Activated CD8-positive, alpha-beta memory T cell treated with anti-CD3 and anti-CD28 coated beads for 48 hours (primary cell): ENCODE data around the gene OSBPL9.
"Not testable (repeated sequence)": the region's sequence is repeated elsewhere in the genome, so short reads cannot be mapped to it uniquely, and the experiment has no call there.

Source experiments
- DNase-seq, 3 experiments: peaks; one replicate each; pipeline ENCODE4 v3.0.0-alpha.2; 2020; ENCODE audit warnings: low read depth in 2 of 3, low spot score in 2 of 3

OSBPL9 gene

DNA sequence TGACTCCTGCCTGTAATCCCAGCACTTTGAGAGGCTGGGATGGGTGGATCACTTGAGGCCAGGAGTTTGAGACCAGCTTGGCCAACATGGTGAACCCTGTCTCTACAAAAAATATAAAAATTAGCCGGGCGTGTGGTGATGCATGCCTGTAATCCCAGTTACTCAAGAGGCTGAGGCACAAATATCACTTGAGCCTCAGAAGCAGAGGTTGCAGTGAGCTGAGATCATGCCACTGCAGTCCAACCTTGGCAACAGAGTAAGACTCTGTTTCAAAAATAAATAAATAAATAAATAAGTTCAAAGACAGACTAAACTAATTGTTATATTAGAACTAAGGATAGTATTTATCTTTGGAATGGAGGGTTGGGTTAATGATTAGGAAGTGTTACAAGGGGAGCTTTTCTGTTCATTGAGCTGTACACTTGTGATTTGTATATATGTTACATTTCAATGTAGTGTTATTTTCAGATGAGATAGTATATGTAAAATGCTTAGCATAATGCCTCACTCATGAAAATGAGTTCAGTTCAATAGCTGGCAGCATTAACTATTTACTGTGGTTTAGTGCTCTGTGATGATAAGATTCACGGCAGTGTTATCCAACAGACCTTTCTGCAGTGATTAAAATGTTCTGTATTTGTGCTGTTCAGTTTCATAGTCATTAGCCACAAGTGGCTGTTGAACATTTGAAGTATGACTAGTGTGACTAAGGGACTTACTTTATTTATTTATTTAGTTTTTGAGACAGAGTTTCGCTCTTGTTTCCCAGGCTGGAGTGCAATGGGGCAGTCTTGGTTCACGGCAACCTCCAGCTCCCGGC, 47.7 kb downstream of the OSBPL9 start:
- DNase-seq = no peak

DNA sequence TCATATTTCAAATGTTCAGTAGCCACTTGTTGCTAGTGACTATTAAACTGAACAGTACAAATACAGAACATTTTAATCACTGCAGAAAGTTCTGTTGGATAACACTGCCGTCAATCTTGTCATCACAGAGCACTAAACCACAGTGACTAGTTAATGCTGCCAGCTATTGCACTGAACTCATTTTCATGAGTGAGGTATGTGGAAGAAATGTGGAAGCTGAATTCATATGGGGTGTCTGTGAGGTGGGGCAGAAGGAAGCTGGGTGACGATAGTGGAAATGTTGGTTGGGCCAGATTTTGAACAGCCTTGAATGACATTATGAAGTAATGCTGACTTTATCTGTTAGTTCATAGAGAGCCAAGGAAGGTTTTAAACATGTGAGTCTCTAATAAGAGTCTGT, 49.6 kb downstream of the OSBPL9 start:
- no peak for DNase-seq

DNA sequence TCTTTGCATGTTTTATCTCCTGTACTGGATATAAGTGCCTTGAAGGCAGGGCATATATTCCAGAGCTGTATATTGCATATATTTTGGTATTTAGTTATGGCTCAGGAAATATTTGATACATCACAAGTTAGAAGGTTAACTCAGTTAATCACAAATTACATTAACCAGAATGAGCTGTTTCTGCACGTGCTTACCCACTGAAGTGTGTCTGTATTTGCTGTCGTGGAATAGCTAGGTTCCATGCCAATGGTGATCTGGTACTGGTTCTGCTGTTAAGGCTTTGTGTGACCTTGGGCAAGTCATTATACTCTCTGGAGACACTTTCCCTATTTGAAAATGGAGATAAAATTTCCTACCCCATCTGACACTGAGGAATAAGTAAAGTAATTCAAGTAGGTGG, 50.7 kb downstream of the OSBPL9 start:
- DNase-seq = no peak

DNA sequence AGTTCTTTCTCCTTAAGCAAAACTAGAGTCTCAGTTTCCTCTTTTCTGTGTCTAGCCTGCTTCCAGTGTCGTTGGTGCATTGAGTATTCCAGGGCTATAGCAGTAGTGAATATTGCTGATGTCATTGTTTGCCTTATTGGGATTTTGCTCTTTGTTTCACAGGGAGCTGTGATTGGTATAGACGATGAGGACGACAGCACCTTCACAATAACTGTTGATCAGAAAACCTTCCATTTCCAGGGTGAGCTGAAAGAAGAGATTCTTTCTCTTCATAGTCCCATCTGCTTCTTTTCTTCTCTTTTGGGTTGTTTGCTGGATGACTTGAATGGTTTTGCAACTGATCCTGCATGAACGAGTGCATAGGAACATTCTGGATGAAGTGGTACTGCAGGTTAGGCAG, 52.4 kb downstream of the OSBPL9 start:
- DNase-seq = no peak

DNA sequence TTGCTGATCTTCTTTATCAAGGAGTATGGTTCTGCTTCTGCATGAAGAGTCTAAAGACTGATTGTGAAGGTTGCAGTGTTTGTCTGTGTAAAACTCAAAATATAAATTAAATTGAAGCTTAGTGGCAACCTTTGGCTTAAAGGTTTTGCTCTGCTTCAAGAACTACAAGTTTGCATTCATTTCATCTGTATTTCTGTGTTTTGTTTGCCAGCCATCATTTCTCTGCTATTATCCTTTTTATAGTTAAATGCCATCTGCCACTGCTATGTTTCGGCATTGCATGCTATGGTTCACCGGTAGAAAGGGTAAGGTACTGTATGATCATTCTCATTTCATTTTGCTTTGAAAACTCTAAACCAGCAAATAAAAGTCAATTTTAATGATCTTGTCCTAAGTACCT, 52.9 kb downstream of the OSBPL9 start:
- DNase-seq = no peak

DNA sequence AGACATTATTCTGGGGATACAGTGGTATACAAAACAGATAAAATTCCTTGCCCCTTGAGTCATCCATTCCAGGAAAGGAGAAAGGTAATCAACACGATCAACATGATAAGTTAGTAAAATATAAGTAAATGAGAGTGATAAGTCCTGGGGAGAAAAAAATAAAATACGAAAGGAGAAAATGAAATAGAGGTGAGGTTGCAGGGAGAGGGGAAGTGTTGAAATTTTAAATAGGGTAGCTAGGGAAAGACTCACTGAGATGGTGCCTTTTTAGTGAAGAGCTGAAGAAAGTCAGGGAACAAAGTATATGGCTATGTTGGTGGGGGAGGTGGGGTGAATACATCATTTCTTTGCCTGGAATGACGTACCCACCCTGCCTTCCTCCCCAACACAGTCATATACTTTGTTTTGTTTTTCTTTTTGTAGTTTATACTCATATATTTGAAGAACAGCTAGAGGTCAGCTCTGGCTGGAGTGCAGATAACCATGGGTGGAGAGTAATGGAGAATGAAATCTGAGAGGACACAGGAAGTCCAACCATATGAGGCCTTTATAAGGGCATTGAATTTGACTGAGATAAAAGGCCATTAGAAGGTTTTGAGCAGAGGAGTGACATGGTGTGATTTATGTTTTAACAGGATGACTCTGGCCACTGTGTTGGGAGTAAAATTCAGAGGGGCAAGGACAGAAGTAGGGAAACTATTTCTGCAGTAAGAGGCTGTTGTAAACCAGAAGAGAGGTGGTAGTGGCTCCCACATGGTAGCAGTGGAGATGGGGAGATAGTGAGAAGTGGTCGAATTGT, 54.8 kb downstream of the OSBPL9 start:
- no peak for DNase-seq

DNA sequence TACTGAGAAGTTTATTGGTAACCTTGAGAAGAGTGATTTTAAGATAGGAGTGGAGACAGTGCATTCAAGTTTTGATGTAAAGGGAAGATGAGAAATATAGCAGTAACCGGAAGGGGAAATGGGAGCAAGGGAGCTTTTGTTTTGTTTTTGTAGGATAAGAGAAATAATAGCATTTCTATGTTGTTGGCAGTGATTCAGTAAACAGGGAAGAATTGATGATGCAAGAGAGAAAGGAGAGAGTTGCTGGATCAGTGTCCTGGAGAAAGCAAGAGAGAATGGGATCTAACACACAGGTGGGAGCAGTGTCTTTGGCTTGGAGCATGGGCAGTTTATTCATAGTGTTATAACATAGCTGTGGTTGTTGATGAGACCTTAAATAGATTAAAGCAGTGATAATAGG, 56.4 kb downstream of the OSBPL9 start:
- DNase-seq = no peak

DNA sequence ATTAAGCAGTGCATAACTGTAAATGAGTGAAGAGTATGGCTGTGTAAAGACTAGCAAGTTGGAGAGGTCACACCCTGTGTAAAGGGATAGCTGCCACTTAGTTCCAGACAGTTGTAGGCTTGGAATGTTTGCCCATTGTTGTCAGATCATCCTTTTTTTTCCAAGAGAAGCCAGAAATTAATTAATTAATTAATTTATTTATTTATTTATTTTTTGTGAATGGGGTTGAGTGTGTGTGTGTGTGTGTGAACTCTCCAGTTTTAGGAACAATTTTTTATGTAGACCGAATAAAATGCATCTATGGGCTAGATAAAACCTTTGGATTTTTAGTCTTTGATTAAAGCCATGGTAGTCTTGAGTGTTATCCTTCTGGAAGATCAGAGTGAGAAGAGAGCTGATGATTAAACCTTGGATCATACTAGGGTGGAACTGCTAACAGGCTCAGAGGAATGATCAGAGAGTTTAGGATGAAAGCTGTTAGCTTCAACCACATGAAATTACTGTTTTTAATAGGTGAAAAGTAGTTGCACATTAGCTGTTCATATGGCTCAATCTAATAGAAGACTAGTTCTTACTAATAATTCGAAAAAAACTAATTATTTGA, 58.4 kb downstream of the OSBPL9 start:
- no peak for DNase-seq

DNA sequence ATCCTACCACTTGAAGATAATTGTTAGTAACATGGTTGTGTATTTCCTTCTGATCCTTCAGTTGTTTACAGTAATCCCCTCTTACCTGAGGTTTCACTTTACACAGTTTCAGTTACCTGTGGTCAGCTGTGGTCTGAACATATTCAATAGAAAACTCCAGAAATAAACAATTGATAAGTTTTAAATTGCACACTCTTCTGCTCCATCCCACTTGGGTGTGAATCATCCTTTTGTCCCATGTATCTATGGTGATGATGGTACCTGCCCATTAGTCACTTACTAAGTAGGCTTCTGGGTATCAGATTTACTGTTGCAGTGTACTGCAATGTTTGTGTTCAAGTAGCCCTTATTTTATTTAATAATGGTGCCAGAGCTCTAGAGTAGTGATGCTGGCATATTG, 62.5 kb downstream of the OSBPL9 start:
- no peak for DNase-seq

DNA sequence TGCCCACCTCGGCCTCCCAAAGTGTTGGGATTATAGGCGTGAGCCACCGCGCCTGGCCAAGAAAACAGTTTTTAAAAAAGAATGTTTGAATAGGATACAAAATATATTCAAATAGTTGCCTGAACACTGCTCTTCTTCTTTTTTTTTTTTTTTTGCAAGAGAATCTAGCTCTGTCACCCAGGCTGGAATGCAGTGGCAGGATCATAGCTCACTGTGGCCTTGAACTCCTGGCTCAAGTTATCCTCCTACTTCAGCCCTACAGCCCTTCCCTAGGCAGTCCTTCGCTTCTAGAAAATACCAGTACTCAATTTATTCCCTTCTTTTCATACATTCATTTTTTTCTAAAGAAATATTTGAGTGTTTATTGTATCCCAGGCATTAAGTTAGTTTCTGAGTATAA, 67.9 kb downstream of the OSBPL9 start:
- DNase-seq = no peak

DNA sequence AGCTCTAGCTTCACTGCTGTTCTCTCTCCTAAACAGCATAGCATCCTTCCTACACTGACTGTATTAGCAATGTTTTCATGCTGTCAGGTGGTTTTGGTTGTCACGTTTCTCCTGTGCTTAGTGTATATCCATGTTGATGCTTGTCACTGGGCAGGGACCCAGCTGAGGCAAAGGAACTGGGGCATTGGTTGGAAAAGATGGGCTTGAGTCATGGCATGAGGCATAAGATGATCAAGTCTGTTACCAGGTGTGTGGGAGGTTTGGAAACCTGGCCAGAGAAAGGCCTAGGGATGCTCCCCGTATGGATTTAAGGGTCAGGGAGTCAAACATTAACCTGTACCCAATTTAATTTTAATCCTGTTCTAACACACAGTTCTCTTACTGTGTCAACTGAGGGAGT, 69.6 kb downstream of the OSBPL9 start:
- DNase-seq = no peak

DNA sequence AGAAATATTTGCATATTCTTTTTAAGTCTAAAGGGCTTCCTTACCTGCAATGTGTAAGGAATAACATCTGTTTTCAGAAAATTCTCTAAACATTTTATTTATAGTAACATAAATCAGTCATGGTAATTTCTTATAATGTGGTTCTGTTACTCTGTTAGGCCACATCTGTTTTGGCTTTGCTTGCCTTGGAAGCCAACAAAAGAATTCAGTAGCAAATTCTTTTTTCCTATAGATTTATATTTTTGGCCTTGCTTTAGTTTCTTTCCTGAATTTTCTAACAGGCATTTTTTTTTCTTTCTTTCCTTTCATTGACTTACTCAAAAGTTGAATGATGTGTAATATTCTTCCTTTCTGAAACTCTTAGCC, 72.2 kb downstream of the OSBPL9 start:
- DNase-seq = no peak

DNA sequence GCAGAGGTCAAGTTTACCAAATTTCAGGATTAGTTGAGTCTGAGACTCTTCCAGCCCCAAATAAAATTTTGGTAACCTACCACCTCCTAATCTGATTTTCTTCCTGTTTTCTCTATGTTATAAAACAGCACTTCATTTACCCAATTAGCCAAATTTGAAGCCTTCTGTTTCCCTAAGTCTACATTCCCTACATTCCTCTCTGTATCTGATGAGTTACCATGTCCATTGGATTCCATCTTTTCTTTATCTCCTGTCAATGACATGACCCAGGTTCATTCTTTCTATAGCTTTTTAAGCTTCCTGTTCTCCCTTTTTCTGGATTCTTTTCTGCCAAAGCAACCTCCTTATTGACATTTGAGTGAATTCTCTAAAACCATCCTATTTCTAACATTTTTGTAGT, 72.8 kb downstream of the OSBPL9 start:
- no peak for DNase-seq

DNA sequence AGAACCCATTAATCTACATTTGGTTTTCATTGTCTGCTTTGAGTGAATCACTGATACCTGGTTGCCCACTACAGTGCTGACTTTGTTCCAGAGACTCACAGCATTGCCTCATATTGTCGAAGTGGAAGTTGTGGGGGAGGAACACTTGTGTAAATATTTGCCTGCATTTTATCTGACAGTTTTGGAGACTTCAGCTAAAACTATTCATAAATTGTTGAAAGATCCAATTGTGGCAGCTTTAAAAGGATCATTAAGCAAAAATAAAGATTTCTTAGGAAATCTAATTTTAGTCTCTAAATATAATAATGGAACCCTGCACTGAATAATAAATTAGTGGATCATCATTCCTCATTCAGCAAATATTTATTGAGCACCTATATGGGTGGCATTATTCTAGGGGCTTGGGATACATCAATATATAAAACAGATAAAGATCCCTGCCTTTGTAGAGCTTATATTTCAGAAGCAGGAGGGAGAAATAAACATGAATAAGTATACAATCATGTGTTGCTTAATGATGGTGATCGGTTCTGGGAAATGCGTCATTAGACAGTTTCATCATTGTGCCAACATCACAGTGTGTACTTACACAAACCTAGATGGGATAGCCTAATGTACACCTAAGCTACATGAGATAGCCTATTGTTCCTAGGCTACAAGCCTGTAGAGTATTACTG, 73.5 kb downstream of the OSBPL9 start:
- DNase-seq = no peak

DNA sequence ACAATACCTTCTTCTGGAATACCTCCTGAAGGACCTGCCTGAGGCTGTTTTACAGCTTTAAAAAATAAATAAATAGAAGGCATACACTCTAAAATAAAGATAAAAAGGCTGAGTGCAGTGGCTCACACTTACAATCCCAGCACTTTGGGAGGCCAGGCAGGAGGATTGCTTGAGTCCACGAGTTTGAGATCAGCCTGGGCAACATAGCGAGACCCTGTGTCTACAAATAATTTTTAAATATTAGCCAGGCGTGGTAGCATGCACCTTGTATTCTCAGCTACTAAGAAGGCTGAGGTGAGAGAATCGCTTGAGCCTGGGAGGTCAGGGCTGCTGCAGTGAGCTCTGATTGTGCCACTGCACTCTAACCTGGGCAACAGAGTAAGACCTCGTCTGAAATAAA, 75.0 kb downstream of the OSBPL9 start:
- DNase-seq = no peak

DNA sequence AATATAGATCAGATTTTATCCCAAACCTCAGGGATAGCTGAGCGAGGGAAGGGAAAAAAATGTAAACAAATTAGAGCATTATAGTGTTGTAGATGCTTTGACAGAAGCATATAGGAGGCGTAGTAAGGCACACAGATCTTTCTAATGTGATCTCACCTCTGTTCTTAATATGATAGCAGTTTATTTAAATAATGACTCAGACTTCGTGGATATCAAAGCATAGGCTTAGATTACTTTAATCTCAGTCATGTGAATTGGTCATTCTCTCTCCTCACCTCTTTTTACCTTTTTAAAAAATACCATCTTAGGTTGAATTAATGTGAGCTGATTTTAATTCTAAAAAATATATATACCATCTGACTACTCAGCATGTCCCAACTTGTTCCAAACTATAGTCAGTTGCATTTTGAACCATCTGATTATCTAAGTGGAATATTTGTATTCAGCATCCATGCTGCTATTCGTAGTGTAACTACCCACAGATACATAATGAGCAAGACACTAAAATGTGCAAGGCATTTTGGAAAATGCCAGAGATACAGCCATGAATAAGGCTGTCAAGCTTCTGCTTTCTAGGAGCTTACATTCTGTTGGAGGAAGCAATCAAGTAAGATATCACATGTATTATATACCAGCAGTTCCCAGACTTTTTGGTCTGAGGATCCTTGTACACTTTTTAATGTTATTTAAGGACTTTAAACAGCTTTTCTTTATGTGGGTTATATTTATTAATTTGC, 76.7 kb downstream of the OSBPL9 start:
- no peak for DNase-seq

DNA sequence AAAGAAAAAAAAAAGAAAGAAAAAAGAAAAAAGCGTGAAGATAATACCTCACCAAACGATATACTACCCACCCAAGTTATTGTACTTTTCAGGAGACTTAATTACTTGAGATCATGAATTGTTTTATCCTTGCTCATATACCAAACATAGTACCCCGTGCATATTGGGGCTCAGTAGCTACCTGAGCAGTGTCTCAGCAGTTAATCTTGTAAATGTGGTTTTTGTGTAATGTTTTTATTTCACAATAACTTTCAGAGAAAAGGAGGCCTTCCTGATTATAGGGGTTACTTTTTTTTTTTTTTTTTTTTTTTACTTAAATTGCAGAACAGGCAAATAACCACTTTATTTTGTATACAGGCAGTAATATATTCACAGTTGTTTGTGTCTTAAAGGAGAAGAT, 80.3 kb downstream of the OSBPL9 start:
- no peak for DNase-seq

DNA sequence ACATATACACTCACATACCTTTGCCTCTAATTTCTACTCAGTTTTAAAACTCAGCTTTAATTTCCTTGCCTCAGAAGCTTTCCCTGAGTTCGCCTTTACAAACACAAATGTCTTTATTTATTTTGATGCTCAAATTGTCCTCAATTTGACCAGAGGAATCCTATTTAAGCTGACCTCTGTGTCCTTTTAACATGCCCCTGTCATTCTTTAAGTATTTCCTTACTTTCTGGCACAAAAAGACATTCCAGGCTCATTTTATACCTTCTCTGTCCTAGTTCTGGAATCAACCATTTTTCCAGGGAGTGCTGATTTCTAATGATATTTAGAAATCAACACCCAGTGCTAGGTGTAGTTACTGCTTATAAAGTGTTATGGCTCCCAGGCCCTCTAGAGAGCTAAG, 82.5 kb downstream of the OSBPL9 start:
- no peak for DNase-seq

DNA sequence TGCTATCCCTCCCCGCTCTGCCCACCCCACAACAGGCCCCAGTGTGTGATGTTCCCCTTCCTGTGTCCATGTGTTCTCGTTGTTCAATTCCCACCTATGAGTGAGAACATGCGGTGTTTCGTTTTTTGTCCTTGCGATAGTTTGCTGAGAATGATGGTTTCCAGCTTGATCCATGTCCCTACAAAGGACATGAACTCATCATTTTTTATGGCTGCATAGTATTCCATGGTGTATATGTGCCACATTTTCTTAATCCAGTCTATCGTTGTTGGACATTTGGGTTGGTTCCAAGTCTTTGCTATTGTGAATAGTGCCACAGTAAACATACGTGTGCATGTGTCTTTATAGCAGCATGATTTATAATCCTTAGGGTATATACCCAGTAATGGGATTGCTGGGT, 84.9 kb downstream of the OSBPL9 start:
- DNase-seq = not testable (repeated sequence)

DNA sequence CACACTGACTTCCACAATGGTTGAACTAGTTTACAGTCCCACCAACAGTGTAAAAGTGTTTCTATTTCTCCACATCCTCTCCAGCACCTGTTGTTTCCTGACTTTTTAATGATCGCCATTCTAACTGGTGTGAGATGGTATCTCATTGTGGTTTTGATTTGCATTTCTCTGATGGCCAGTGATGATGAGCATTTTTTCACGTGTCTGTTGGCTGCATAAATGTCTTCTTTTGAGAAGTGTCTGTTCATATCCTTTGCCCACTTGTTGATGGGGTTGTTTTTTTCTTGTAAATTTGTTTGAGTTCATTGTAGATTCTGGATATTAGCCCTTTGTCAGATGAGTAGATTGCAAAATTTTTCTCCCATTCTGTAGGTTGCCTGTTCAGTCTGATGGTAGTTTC, 85.3 kb downstream of the OSBPL9 start:
- not testable (repeated sequence) for DNase-seq

DNA sequence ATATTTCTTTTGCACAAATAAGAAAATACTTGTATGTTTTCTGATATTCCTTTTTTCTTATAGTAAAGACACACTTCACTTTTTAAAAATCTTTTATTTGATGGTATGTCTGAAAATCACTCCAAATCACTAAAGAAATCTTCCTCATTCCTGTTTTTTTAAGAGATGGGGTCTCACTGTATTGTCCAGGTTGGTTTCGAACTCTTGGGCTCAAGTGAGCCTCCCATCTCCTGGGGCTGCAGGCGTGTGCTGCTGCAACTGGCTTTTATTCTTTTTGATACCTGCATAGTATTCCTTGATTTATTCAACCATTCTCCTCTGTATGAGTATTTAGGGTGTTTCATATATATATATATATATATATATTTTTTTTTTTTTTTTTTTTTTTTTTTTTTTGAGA, 88.1 kb downstream of the OSBPL9 start:
- no peak for DNase-seq
